ENCODE results near the gene YIPF3.

- TF ChIP-seq, protein P1, sequence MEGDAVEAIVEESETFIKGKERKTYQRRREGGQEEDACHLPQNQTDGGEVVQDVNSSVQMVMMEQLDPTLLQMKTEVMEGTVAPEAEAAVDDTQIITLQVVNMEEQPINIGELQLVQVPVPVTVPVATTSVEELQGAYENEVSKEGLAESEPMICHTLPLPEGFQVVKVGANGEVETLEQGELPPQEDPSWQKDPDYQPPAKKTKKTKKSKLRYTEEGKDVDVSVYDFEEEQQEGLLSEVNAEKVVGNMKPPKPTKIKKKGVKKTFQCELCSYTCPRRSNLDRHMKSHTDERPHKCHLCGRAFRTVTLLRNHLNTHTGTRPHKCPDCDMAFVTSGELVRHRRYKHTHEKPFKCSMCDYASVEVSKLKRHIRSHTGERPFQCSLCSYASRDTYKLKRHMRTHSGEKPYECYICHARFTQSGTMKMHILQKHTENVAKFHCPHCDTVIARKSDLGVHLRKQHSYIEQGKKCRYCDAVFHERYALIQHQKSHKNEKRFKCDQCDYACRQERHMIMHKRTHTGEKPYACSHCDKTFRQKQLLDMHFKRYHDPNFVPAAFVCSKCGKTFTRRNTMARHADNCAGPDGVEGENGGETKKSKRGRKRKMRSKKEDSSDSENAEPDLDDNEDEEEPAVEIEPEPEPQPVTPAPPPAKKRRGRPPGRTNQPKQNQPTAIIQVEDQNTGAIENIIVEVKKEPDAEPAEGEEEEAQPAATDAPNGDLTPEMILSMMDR (IDR thresholded peaks at IDR 0.05) = no peak
- TF ChIP-seq RCOR1 (IDR thresholded peaks at IDR 0.05; ENCODE audit: low read length) (no peak), POLR2AphosphoS5 (IDR thresholded peaks at IDR 0.05; ENCODE audit: low read depth, low read length) (no peak), MAX (IDR thresholded peaks at IDR 0.05; ENCODE audit: low read depth) (no peak), JUND (IDR thresholded peaks at IDR 0.05) (no peak), REST (IDR thresholded peaks at IDR 0.05; ENCODE audit: low read depth, low read length) (no peak), TEAD4 (IDR thresholded peaks at IDR 0.05; ENCODE audit: borderline replicate concordance, insufficient read depth) (no peak), SIN3A (IDR thresholded peaks at IDR 0.05; ENCODE audit: borderline replicate concordance, low read depth, low read length) (no peak), SMC3 (IDR thresholded peaks at IDR 0.05; ENCODE audit: low read depth, low read length) (no peak), EZH2phosphoT487 (IDR thresholded peaks at IDR 0.05; ENCODE audit: borderline replicate concordance, low read depth) (no peak)
- TF ChIP-seq, protein P2, sequence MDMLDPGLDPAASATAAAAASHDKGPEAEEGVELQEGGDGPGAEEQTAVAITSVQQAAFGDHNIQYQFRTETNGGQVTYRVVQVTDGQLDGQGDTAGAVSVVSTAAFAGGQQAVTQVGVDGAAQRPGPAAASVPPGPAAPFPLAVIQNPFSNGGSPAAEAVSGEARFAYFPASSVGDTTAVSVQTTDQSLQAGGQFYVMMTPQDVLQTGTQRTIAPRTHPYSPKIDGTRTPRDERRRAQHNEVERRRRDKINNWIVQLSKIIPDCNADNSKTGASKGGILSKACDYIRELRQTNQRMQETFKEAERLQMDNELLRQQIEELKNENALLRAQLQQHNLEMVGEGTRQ (IDR thresholded peaks at IDR 0.05; ENCODE audit: borderline replicate concordance, low read depth, low read length) = no peak
These were observed 10.6 kb downstream of the YIPF3 start for GRCh38 chr6:43506171-43506570.

All from SK-N-SH (cell line).